ENCODE results near the gene FARP1.

DNA sequence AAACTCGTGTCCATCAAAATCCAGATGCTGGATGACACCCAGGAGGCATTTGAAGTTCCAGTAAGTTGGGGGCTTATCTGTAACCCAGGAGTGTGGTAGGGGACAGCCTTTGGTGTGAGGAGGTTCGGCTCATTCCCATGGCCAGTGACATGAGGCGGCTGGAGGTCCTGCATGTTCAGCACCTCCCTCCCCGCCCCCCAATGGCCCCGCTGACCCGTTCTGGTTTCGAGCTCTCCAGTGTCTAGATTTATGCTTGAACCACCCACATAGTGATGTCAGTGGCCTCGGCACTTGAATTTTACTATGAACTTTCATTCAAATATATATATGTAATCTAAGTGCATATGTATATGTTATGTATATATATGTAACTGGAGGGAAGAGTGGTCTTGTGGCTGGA, 70.5 kb downstream of the FARP1 start:
- no peak for TF ChIP-seq POLR2A (IDR thresholded peaks at IDR 0.05)
- TF ChIP-seq, protein P1, sequence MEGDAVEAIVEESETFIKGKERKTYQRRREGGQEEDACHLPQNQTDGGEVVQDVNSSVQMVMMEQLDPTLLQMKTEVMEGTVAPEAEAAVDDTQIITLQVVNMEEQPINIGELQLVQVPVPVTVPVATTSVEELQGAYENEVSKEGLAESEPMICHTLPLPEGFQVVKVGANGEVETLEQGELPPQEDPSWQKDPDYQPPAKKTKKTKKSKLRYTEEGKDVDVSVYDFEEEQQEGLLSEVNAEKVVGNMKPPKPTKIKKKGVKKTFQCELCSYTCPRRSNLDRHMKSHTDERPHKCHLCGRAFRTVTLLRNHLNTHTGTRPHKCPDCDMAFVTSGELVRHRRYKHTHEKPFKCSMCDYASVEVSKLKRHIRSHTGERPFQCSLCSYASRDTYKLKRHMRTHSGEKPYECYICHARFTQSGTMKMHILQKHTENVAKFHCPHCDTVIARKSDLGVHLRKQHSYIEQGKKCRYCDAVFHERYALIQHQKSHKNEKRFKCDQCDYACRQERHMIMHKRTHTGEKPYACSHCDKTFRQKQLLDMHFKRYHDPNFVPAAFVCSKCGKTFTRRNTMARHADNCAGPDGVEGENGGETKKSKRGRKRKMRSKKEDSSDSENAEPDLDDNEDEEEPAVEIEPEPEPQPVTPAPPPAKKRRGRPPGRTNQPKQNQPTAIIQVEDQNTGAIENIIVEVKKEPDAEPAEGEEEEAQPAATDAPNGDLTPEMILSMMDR (IDR thresholded peaks at IDR 0.05), result no peak
